Mucosa of descending colon (tissue), 3 donors: Measurements from ENCODE around the gene ALG3. TPM values are rescaled to one million over a fixed set of nuclear protein-coding genes. Genes with fewer than 3 reads are reported as not detected.

ENCODE experiments used
- ATAC-seq: fragments of 200-7000 bp; cut with Tn5 transposase; one replicate; pipeline ENCODE4 v1.9.1; 2020; ENCODE audit warnings: mild to moderate bottlenecking, moderate library complexity
- DNase-seq, 3 donors: peaks; one replicate each; pipeline ENCODE4 v3.0.0-alpha.2; 2020
- H3K36me3 ChIP-seq: fragments of 200-600 bp; one replicate; pipeline ENCODE4 v1.8.0; 2021; ENCODE audit warnings: low read depth, mild to moderate bottlenecking
- H3K4me1 ChIP-seq: fragments of 200-600 bp; one replicate; pipeline ENCODE4 v1.8.0; 2021; ENCODE audit warnings: low read depth, mild to moderate bottlenecking
- H3K4me3 ChIP-seq: fragments of 200-600 bp; one replicate; pipeline ENCODE4 v1.8.0; 2021; ENCODE audit warnings: mild to moderate bottlenecking
- H3K9me3 ChIP-seq: fragments of 200-600 bp; one replicate; pipeline ENCODE4 v1.8.0; 2021; ENCODE audit warnings: mild to moderate bottlenecking
- intact Hi-C, 2 donors: fragments of 100-400 bp; cut with DNase I in 1 of 2; cut with micrococcal nuclease in 1 of 2; formaldehyde crosslinking; loops; one replicate each; pipeline versions ENCODE4 v1.11.0 to v1.11.1; 2022; cut with DNase I, micrococcal nuclease
- total RNA-seq, 3 donors: library from RNA; stranded (reverse); fragmentation: NEBNext Ultra II Directional in 2 of 3; extraction: Animal tissue kit (Norgen Biotek cat#: 25700) in 2 of 3; gene quantifications; one replicate each; pipeline versions ENCODE4 v1.2.1 to v1.2.4, GENCODE V29; 2021 to 2023
- TF ChIP-seq, protein P1 (sequence below): fragments of 200-600 bp; IDR thresholded peaks from one replicate; pipeline ENCODE4 v1.8.0; 2022; ENCODE audit warnings: antibody characterized with exemption, mild to moderate bottlenecking
- donor health status: DM: no; HTN: no; CAD: no; lungs with moderate emphysema.
- donor health status: DM: no; HTN: no; CAD: no.
- donor health status: DM: no; HTN: yes; CAD: no.

ALG3 gene
- total RNA-seq, 3 donors from 2014 or later = 30.8 to 39.9 (median 34.5) TPM

DNA sequence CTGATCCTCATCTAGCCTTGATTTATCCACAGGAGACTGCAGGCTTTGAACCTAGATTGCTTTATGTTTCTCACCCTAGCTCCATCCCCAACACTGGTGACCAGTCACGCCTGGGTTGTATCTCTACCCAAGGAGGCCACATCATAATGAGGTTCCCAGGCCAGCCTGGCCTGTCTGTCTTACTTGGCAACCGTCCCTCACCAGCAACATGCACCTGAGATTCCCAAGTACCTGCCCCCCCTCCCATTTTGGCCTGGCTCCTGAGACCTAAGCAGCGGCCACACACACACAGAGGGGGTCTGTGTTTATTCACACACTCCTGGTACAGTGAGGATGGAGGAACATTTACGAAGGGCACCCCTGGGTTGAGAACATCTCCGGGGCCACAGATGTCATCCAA, 10.2 kb upstream of the ALG3 start:
- DNase-seq = no peak
- no peak for ATAC-seq
- Histone ChIP-seq H3K4me3 (no peak overlapping the region), H3K4me1 (peaks cover 23% of the 10 kb centered on the region), H3K9me3 (no peaks in the 10 kb centered on the region), H3K36me3 (no peaks in the 10 kb centered on the region)
- TF ChIP-seq, protein P1, sequence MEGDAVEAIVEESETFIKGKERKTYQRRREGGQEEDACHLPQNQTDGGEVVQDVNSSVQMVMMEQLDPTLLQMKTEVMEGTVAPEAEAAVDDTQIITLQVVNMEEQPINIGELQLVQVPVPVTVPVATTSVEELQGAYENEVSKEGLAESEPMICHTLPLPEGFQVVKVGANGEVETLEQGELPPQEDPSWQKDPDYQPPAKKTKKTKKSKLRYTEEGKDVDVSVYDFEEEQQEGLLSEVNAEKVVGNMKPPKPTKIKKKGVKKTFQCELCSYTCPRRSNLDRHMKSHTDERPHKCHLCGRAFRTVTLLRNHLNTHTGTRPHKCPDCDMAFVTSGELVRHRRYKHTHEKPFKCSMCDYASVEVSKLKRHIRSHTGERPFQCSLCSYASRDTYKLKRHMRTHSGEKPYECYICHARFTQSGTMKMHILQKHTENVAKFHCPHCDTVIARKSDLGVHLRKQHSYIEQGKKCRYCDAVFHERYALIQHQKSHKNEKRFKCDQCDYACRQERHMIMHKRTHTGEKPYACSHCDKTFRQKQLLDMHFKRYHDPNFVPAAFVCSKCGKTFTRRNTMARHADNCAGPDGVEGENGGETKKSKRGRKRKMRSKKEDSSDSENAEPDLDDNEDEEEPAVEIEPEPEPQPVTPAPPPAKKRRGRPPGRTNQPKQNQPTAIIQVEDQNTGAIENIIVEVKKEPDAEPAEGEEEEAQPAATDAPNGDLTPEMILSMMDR = no peak
- intact Hi-C loops = loop anchor here in 1 of 2 donors (10.0 kb wide), 1 partner anchor 364 kb away; no protein-coding TSS in a partner anchor

DNA sequence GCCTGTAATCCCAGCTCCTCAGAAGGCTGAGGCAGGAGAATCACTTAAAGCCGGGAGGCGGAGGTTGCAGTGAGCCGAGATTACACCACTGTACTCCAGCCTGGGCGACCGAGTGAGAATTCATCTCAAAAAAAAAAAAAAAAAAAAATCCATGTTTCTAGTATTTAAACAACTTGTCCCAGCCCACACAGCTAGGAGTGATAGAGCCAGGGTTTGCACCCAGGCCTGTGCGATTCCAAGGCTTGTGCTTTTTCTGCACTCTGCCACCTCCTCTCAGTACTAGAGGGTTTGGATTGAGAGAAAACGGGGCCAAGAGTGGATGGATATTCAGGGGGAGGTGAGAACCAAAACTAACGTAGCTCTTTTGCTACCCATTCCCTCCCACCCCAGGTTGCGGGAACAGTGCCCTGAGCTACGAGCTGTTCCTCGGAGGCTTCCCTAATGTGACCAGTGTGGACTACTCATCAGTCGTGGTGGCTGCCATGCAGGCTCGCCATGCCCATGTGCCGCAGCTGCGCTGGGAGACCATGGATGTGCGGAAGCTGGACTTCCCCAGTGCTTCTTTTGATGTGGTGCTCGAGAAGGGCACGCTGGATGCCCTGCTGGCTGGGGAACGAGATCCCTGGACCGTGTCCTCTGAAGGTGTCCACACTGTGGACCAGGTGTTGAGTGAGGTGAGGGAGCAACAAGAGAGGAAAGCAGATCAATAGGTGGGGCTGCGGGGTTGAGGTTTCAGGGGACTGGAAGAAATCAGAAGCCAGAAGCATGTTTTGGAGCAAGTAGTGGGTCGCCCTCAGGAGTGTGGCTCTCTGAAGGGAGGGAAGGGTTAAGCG, 8.5 kb upstream of the ALG3 start:
- Histone ChIP-seq H3K36me3 (no peaks in the 10 kb centered on the region), H3K4me3 (no peak overlapping the region), H3K4me1 (peaks cover 20% of the 10 kb centered on the region), H3K9me3 (no peaks in the 10 kb centered on the region)
- TF ChIP-seq, protein P1 = no peak
- intact Hi-C loops = loop anchor here in 1 of 2 donors (10.0 kb wide), 1 partner anchor 362 kb away; no protein-coding TSS in a partner anchor
- DNase-seq = no peak
- no peak for ATAC-seq

DNA sequence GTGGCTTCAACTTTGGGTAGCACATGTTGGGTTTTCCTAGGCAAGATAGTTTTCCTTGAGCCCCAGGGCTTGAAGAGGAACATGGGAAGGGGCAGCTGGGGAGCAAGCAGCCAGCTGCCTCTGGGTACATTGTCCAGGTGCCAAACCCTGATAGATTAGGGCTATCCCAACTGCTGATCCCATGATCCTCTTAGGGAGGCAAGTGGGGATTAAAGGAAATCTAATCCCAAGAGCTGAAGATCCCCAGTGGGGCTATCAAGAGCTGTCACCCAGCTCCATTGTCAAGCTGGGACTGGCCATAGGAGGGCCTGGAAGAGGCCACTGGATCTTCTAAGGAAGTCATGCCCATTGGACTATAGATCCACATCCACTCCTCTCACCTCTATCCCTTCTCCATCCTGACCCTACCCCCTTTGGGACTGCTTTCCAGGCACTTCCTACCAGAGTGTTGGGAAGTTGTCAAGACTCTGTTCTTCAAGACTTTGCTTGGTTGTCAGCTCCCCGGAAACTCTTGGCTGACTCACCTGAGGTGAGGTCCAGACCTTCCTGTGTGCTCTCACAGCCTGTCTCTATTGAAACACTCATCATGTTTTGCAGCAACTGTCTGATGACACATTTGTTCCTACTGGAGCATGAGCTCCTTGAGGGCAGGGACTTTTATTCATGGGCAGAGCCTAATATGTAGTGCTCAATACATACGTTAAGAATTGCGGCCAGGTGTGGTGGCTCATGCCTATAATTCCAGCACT, 6.7 kb upstream of the ALG3 start:
- intact Hi-C loops = loop anchor here in 1 of 2 donors (10.0 kb wide), 1 partner anchor 361 kb away; no protein-coding TSS in a partner anchor

DNA sequence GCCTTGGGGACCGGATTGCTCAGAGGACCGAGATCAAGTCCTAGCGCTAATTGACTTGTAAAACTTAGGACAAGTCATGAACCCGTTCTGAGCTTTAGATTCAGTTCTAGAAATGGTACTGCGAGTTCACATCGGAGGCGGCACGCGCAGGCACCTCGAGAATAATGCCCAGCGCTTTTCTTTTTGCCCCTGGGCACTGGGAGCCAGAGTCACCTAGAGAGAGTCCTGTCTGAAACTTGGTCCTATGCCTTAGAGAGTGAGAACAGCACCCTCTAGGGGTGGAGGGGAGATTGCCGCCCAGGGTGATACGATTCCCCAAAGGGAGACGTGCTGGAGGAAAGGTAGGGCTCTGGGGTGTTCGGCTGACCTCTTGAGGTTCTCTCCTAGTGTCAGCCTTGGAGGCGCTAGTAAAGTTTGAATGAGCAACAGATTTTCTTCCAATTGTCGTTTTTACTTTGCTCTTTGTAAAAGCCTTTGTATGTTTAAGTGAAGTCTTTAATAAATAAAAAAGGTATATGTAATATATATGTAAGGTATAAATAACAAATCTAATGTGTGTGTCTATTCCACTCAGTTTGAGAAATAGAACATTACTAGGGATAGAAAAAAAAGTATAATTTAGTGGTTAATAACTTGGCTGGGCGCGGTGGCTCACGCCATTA, 1.5 kb upstream of the ALG3 start:
- intact Hi-C loops = loop anchor here in 1 of 2 donors (10.0 kb wide), 1 partner anchor 355 kb away; no protein-coding TSS in a partner anchor
- TF ChIP-seq, protein P1 = peak; percentile 92
- Histone ChIP-seq H3K9me3 (no peaks in the 10 kb centered on the region), H3K4me3 (peak overlapping the region; percentile 87), H3K36me3 (no peaks in the 10 kb centered on the region), H3K4me1 (peaks cover 8% of the 10 kb centered on the region)
- DNase-seq (peak; percentile 87 to 99 (median 92)), ATAC-seq (peak; percentile 79)

More for the DNA sequence above, 6.7 kb upstream of the ALG3 start:
- H3K9me3 ChIP-seq = no peaks in the 10 kb centered on the region
- ATAC-seq (no peak), DNase-seq (no peak)
- no peak overlapping the region for H3K4me3 ChIP-seq
- H3K4me1 ChIP-seq = peaks cover 6% of the 10 kb centered on the region
- TF ChIP-seq, protein P1 = no peak
- H3K36me3 ChIP-seq = no peaks in the 10 kb centered on the region
